GM12874 (cell line): ENCODE results near the gene KCNA10.

Source experiments
- CTCF ChIP-seq: IDR thresholded peaks from 2 replicates; pipeline ENCODE4 v1.5.1; 2011; ENCODE audit warnings: low read depth, mild to moderate bottlenecking, control low read depth, low read length, moderate library complexity; ENCODE audit not compliant: insufficient read depth

The KCNA10 gene

GRCh38 chr1:110556471-110556807 lies 37.5 kb upstream of the KCNA10 start:
- TF ChIP-seq CTCF, result no peak

DNA sequence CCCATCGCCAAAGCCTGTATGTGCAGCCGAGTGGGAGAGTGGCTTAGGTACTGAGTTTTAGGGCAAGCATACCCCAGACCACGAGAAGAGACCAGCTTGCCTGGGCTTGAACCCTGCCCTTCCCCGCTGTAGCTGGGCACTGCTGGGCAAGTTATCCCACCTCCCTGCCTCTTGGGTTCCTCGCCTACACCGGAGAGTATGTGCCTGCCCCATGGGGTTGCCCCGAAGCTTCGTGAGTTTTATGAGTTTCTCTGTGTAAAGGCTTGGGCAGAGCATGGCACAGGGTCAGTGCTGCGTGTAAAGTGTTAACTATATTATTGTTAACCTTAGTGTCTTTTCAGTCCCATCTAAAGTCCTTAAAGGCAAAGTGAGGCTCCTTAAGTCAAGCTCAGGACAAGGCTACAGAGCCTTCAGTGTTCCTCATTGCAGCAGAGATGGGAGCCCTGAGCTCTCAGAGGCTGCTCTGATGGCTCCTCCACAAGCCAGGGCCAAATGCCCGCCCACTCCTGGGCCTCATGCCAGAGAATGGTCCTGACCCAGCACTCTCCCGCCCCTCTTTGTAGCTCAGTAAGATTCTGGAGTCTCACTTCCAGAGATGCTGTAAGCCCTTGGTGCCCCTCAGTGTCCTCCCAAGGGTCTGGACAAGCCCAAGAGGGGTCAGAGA lies 37.0 kb upstream of the KCNA10 start:
- no peak for TF ChIP-seq CTCF

DNA sequence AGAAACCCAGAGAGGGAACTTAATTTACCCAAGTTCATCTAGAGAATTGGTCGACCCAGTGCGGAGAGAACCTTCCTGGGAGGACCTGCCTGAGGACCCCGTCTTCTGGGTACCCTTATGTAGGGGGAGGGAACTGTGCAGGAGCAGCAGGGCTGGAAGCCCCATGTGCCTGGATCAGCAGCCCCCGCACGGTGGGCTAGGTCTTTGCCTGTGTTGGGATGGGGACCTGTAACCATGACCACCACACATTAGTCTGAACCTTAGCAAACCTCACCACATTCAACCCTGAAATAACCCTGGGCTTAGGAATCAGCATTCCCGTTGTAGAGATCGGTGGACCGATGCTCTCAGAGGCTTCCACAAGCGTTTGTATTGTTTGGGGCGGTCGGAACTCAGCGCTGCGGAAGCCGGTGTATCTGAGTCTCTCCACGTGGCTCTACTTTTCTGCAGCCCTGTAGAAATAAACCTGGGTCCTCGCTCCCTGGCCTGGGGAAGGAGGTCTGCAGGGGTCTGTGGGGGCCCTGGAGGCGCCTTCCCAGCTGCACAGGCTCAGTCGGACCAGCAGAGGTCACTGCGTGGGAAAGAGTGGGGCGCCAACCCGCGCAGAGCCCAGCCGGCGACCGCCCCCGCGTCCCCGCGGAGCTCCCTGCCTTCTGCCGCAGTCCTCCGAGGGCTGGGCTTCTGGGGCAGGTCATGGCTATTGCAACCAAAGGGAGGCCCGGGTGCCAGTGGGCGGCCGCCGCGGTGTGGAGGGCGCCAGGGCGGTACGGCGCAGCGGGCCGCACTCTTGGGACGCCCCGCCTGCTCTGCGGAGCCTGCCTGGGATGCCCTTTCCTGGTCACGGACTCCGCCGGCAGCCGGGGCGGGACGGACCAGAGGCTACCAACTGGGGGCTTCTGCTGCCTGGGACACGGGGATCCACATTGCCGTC lies 36.2 kb upstream of the KCNA10 start:
- TF ChIP-seq CTCF, result peak; percentile 63

DNA sequence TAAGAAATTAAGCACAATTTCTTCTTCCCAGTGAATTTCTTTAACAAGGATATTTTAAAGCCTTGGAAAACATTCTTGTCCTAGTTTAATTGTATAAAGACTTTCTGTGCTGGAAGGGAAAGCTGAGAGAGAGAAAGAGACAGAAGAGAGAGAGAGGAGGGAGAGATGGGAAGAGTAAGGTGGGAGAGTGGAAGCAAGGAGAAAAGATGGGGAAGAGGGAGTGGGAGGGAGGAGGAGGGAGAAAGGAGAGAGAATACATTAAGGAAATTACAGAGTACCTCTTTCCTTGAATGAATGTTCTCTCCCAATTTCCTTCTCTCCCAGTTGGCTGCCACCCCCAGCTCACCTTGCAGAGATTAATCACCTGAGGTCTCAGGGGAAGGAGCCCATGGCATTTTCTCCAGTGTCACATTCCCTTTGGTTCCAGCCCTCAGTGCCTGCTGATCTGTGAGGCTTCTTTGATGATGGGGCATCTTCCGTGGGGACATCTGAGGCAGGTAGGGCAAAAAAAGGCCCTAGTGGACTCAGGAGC lies 32.4 kb upstream of the KCNA10 start:
- TF ChIP-seq CTCF, result no peak

DNA sequence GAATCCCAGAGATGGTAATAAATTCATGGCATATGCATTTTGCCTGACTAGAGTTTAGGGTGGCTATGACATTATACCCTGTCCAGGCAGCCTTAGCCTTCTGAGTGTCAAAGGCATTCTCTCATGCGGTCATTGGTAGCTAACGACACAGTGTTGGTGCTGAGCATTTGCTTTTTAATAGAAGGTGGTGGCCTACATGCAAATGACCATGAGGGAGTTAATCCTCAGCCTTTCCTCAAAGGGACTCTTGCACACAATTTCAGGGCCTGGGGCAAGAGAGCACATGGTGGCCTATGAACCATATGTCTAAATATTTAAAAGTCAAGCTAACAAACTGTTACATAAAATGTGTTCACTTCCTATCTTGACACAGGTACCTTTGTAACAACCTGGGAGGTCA lies 30.9 kb upstream of the KCNA10 start:
- no peak for TF ChIP-seq CTCF

DNA sequence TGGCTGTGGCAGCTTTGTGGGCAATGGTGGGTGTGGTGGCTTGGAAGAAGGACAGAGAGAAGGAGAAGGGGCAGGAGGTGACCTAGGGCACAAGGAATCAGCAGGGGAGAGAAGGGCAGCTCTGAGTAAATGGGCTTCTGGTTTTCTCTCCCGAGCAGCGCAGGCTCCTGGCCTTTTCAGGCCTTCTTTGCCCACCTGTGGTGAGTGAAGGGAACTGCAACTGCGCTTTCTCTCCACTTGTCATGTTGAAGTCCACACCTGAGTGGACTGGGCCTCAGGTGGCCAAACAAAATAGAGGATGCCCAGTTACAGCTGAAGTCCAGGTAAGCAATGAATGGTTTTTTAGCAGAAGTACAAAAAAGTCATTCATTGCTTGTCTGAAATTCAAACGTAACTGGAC lies 29.4 kb upstream of the KCNA10 start:
- peak; percentile 63 for TF ChIP-seq CTCF

GRCh38 chr1:110547017-110547416 lies 28.0 kb upstream of the KCNA10 start:
- no peak for TF ChIP-seq CTCF
